PFSK-1 (cell line): ENCODE results near the gene MFAP4.

Experiments used
- FOXP2 ChIP-seq: optimal IDR thresholded peaks from 2 replicates; pipeline ENCODE3; 2011; ENCODE audit warnings: borderline replicate concordance, control low read depth, inconsistent platforms; ENCODE audit not compliant: insufficient read depth; ENCODE audit errors: extremely low read length, extremely low read depth
- POLR2AphosphoS5 ChIP-seq: IDR thresholded peaks from 2 replicates; pipeline ENCODE4 v1.6.1; 2012; ENCODE audit warnings: low read depth, mild to moderate bottlenecking, control low read depth, low read length, moderate library complexity
- REST ChIP-seq, 2 experiments: IDR thresholded peaks; 2 replicates each; pipeline versions ENCODE4 v1.6.1 to v1.8.0; 2011 to 2012; ENCODE audit warnings: low read depth in 2 of 2, low read length in 2 of 2, control low read depth in 1 of 2, inconsistent platforms in 1 of 2, mild to moderate bottlenecking in 1 of 2, moderate library complexity in 1 of 2; ENCODE audit not compliant: insufficient read depth in 1 of 2
- SIN3A ChIP-seq: IDR thresholded peaks from 2 replicates; pipeline ENCODE4 v1.6.1; 2012; ENCODE audit warnings: mild to moderate bottlenecking, low read length, moderate library complexity, borderline replicate concordance; ENCODE audit not compliant: insufficient read depth
- TAF1 ChIP-seq: IDR thresholded peaks from 2 replicates; pipeline ENCODE4 v1.6.1; 2012; ENCODE audit warnings: low read length, control low read depth, borderline replicate concordance; ENCODE audit not compliant: insufficient read depth

MFAP4 gene

DNA sequence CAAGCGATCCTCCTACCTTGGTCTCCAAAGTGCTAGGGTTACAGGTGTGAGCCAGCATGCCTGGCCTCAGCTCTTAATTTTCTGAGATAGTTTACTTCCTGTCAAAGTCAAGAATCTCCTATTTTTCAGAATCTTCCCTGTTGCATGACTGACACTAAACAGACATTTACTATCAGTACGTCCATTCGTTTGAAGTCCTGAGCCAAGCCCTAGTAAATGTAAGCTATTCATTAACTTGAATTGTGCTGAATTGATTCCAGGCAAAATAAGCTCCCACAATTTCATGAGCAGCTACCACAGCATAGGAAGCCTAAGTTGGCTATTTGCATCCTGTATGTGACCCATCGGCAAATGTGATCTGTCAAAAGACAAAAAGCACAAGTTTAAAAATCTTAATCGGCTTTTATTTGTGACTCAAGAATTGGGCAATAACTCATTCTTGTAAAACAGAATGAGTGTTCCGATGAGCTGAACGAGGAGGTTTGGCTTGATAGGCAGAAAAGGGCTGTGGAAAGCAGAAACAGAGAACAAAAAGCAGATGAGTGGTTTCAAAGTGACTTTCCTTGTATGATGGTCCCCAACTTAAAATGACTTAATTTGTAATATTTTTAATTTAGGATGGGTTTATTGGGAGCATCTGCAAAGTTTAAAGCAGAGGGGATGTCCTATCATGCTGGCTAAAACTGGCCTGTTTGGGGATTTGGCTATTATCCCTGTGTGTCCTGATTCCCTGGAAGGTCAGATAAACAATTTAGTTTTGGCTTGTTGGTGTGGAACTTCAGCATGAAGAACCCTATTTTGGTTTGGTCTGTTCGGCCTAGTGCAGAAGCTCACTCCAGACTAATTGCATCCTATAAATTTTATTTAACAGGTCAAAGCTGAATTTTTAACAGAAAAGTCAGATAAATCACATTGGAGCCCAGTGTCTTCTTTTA is 38.2 kb upstream of the MFAP4 start:
- TF ChIP-seq SIN3A (no peak), FOXP2 (no peak)

GRCh38 chr17:19421926-19422325 is 34.9 kb upstream of the MFAP4 start:
- TF ChIP-seq POLR2AphosphoS5 (no peak), TAF1 (no peak), REST (IDR thresholded peaks at IDR 0.05; ENCODE audit: insufficient read depth in 1 of 2, low read depth in 2 of 2, low read length in 2 of 2) (no peak), FOXP2 (no peak), SIN3A (no peak)

DNA sequence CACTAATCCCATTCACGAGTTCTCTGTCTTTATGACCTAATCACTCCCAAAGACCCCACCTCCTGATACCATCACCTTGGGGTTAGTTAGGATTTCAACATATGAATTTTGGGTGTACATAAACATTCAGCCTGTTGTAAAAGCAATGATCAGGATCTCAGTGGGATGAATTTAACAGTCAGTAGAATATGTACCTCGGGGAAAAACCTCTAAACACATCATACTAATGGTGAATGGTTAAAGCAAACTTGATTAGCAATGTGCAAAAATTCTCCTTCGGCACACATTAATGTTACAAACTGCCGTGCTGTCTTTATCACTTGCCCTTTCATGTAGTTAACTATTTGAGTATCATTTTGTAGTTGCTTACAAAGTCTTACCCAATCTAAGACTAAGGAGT is 34.2 kb upstream of the MFAP4 start:
- no peak for TF ChIP-seq POLR2AphosphoS5
- TF ChIP-seq REST (IDR thresholded peaks at IDR 0.05; ENCODE audit: insufficient read depth in 1 of 2, low read depth in 2 of 2, low read length in 2 of 2) = no peak
- no peak for TF ChIP-seq TAF1
- TF ChIP-seq SIN3A = no peak
- no peak for TF ChIP-seq FOXP2

GRCh38 chr17:19418251-19418992 is 31.4 kb upstream of the MFAP4 start:
- TF ChIP-seq SIN3A = no peak
- TF ChIP-seq FOXP2 = no peak
- TF ChIP-seq POLR2AphosphoS5 = no peak
- TF ChIP-seq TAF1 = no peak

DNA sequence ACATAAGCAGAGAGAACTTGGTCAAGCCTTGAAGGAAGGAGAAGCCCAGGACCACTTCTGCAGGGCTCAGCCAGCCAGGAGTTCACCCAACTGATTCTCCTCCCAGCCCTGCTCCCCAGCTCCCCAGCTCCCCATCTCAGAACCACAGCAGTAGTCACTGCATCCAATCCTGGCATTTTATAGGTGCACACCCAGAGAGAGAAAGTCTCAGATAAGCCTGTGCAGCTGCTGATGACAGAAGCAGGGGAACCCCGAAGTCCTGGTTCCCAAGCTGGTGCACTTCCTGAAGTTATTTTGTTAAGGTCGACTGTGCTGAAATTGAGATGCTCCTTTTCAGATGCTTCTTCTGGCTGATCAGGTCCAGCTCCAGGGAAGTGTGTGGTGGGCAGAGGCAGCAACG is 30.6 kb upstream of the MFAP4 start:
- TF ChIP-seq FOXP2 (no peak), REST (IDR thresholded peaks at IDR 0.05; ENCODE audit: insufficient read depth in 1 of 2, low read depth in 2 of 2, low read length in 2 of 2) (no peak), SIN3A (no peak), TAF1 (no peak), POLR2AphosphoS5 (no peak)
